IMR-90 (cell line): Measurements from ENCODE around the gene EDIL3. TPM values are rescaled to one million over a fixed set of nuclear protein-coding genes. Genes with fewer than 3 reads are reported as not detected.

Source experiments
- ATAC-seq: fragments of 200-7000 bp; cut with Tn5 transposase; 2 replicates; pipeline ENCODE4 v1.9.1; 2020; ENCODE audit warnings: low read depth, mild to moderate bottlenecking, moderate library complexity
- Bru-seq: library from RNA; stranded (reverse); fragments of 400-500 nt; gene quantifications from one replicate; lab custom pipeline; 2021; lab: Mats Ljungman, UMichigan
- BruChase-seq, 2 experiments: library from RNA; stranded (reverse); fragments of 400-500 nt; gene quantifications; one replicate each; lab custom pipeline; 2021; lab: Mats Ljungman, UMichigan
- BruUV-seq: library from RNA; stranded (reverse); fragments of 400-500 nt; replicated peaks from 2 replicates; lab custom pipeline; 2021; lab: Mats Ljungman, UMichigan
- CTCF ChIA-PET: fragments of 300-600 bp; formaldehyde crosslinking; extraction: SDS; loops from one replicate; lab custom pipeline; 2021; ENCODE audit warnings: antibody characterized with exemption; lab: Yijun Ruan, JAX
- POLR2A ChIA-PET: fragments of 300-600 bp; sonication (Branson Sonifier 250); formaldehyde crosslinking; loops from one replicate; lab custom pipeline; 2022; ENCODE audit warnings: antibody characterized with exemption; ENCODE audit not compliant: unreplicated experiment; lab: Charles Lee
- DNase-seq: peaks from one replicate; pipeline ENCODE4 v3.0.0; 2013
- H2AFZ ChIP-seq: replicated peaks from 2 replicates; pipeline ENCODE3; 2013; ENCODE audit warnings: low read length, mild to moderate bottlenecking; ENCODE audit not compliant: poor library complexity
- H2AK5ac ChIP-seq: 2 replicates; pipeline ENCODE4 v1.6.1; 2013; ENCODE audit warnings: low read depth, low read length, inconsistent platforms
- H2AK9ac ChIP-seq: replicated peaks from 2 replicates; pipeline ENCODE3; 2013; ENCODE audit warnings: mild to moderate bottlenecking, low read depth, low read length, moderate library complexity; ENCODE audit not compliant: poor library complexity
- H2BK120ac ChIP-seq: 2 replicates; pipeline ENCODE4 v1.6.1; 2013; ENCODE audit warnings: low read depth, low read length, inconsistent platforms
- H2BK15ac ChIP-seq: 3 replicates; pipeline ENCODE4 v1.6.1; 2013; ENCODE audit warnings: low read depth, low read length, inconsistent platforms
- H2BK20ac ChIP-seq: 2 replicates; pipeline ENCODE4 v1.6.1; 2013; ENCODE audit warnings: low read depth, mild to moderate bottlenecking, inconsistent platforms, low read length, moderate library complexity
- H2BK5ac ChIP-seq: 2 replicates; pipeline ENCODE4 v1.6.1; 2013; ENCODE audit warnings: mild to moderate bottlenecking, low read depth, low read length, inconsistent platforms; ENCODE audit not compliant: poor library complexity, severe bottlenecking
- H3K14ac ChIP-seq: replicated peaks from 2 replicates; pipeline ENCODE4 v1.6.1; 2013; ENCODE audit warnings: low read depth, low read length, inconsistent platforms
- H3K18ac ChIP-seq: 2 replicates; pipeline ENCODE4 v1.6.1; 2013; ENCODE audit warnings: low read depth, low read length, control low read depth
- H3K23ac ChIP-seq: 2 replicates; pipeline ENCODE4 v1.6.1; 2013; ENCODE audit warnings: low read depth, low read length, inconsistent platforms
- H3K27ac ChIP-seq: 2 replicates; pipeline ENCODE4 v1.5.1; 2013; ENCODE audit warnings: mild to moderate bottlenecking, control low read depth, low read length; ENCODE audit not compliant: insufficient read depth
- H3K27me3 ChIP-seq: 2 replicates; pipeline ENCODE4 v1.6.1; 2013; ENCODE audit warnings: low read length; ENCODE audit not compliant: control insufficient read depth, insufficient read depth
- H3K36me3 ChIP-seq: 2 replicates; pipeline ENCODE4 v1.6.1; 2013; ENCODE audit warnings: low read length, mixed read lengths; ENCODE audit not compliant: control insufficient read depth, insufficient read depth
- H3K4ac ChIP-seq: 2 replicates; pipeline ENCODE4 v1.6.1; 2013; ENCODE audit warnings: low read depth, low read length, inconsistent platforms
- H3K4me1 ChIP-seq: 2 replicates; pipeline ENCODE4 v1.6.1; 2013; ENCODE audit warnings: low read length, mixed read lengths; ENCODE audit not compliant: control insufficient read depth, insufficient read depth
- H3K4me2 ChIP-seq: 2 replicates; pipeline ENCODE4 v1.6.1; 2013; ENCODE audit warnings: low read depth, mild to moderate bottlenecking, control low read depth, low read length, moderate library complexity
- H3K4me3 ChIP-seq: 2 replicates; pipeline ENCODE4 v1.5.1; 2013; ENCODE audit warnings: low read depth, mild to moderate bottlenecking, control low read depth, low read length, moderate library complexity; ENCODE audit not compliant: insufficient read depth
- H3K56ac ChIP-seq: 2 replicates; pipeline ENCODE4 v1.6.1; 2013; ENCODE audit warnings: low read length, inconsistent platforms; ENCODE audit not compliant: insufficient read depth; ENCODE audit errors: extremely low read depth
- H3K79me1 ChIP-seq, 2 experiments: 2 replicates each; pipeline ENCODE4 v1.6.1; 2013; ENCODE audit warnings: low read length in 2 of 2, inconsistent platforms in 1 of 2, low read depth in 1 of 2
- H3K9ac ChIP-seq: 2 replicates; pipeline ENCODE4 v1.6.1; 2013; ENCODE audit warnings: low read depth, low read length, control low read depth
- H3K9me1 ChIP-seq: 2 replicates; pipeline ENCODE4 v1.6.1; 2013; ENCODE audit warnings: low read length, inconsistent platforms; ENCODE audit not compliant: insufficient read depth
- H3K9me3 ChIP-seq: 2 replicates; pipeline ENCODE4 v1.6.1; 2013; ENCODE audit warnings: low read length; ENCODE audit not compliant: control insufficient read depth, insufficient read depth
- H4K20me1 ChIP-seq: 2 replicates; pipeline ENCODE4 v1.6.1; 2013; ENCODE audit warnings: low read length, inconsistent platforms; ENCODE audit not compliant: insufficient read depth
- H4K5ac ChIP-seq: 2 replicates; pipeline ENCODE4 v1.6.1; 2013; ENCODE audit warnings: mild to moderate bottlenecking, low read depth, low read length, control low read depth
- H4K8ac ChIP-seq, 2 experiments: 2 replicates each; pipeline ENCODE4 v1.6.1; 2013; ENCODE audit warnings: low read depth in 2 of 2, low read length in 2 of 2, control low read depth in 1 of 2, inconsistent platforms in 1 of 2
- H4K91ac ChIP-seq: 2 replicates; pipeline ENCODE4 v1.6.1; 2013; ENCODE audit warnings: low read depth, low read length, inconsistent platforms; ENCODE audit not compliant: insufficient read depth
- BHLHE40 ChIP-seq: fragments of 150-350 bp; IDR thresholded peaks from 2 replicates; pipeline ENCODE4 v1.6.1; 2016; ENCODE audit warnings: mild to moderate bottlenecking, low read depth, low read length
- CEBPB ChIP-seq: IDR thresholded peaks from 2 replicates; pipeline ENCODE4 v1.6.1; 2012; ENCODE audit warnings: low read depth, low read length, improper control_type of control experiment
- CTCF ChIP-seq: conservative IDR thresholded peaks from 2 replicates; pipeline ENCODE4 v1.5.1; 2012; ENCODE audit warnings: mild to moderate bottlenecking, low read depth, low read length, improper control_type of control experiment
- MAFK ChIP-seq: IDR thresholded peaks from 2 replicates; pipeline ENCODE4 v1.6.1; 2012; ENCODE audit warnings: low read depth, low read length, improper control_type of control experiment
- MAZ ChIP-seq: IDR thresholded peaks from 2 replicates; pipeline ENCODE4 v1.6.1; 2012; ENCODE audit warnings: low read depth, mild to moderate bottlenecking, low read length, improper control_type of control experiment, moderate library complexity, borderline replicate concordance
- POLR2A ChIP-seq: IDR thresholded peaks from 2 replicates; pipeline ENCODE4 v1.6.1; 2012; ENCODE audit warnings: mild to moderate bottlenecking, low read depth, low read length
- RAD21 ChIP-seq: IDR thresholded peaks from 2 replicates; pipeline ENCODE4 v1.6.1; 2012; ENCODE audit warnings: low read length, improper control_type of control experiment
- SMC3 ChIP-seq: fragments of 150-350 bp; IDR thresholded peaks from 2 replicates; pipeline ENCODE4 v1.6.1; 2016; ENCODE audit warnings: low read depth, mild to moderate bottlenecking, antibody characterized with exemption, low read length, moderate library complexity
- USF2 ChIP-seq: fragments of 150-350 bp; IDR thresholded peaks from 2 replicates; pipeline ENCODE4 v1.6.1; 2017; ENCODE audit warnings: mild to moderate bottlenecking, antibody characterized with exemption, low read length, low read depth
- WGBS, 2 experiments: methylation state at CpG; one replicate each; pipeline versions ENCODE4 v1.1.5 to v1.1.7; 2013; ENCODE audit warnings: missing lambda C conversion rate in 2 of 2; ENCODE audit not compliant: insufficient read length in 1 of 2; ENCODE audit errors: extremely low coverage in 2 of 2; 5-methylcytosine and 5-hydroxymethylcytosine counted together
- dilution Hi-C: fragments of 300-500 bp; cut with HindIII; formaldehyde crosslinking; loops from one replicate; pipeline ENCODE4 v1.14.3; 2018; ENCODE audit warnings: low sequenced_read_pairs; ENCODE audit not compliant: unreplicated experiment
- in situ Hi-C: fragments of 300-500 bp; cut with MboI; formaldehyde crosslinking; loops from 3 replicates; pipeline ENCODE4 v1.14.3; 2019; ENCODE audit warnings: low sequenced_read_pairs, inconsistent platforms, mixed read lengths
- intact Hi-C: fragments of 100-400 bp; cut with micrococcal nuclease; formaldehyde crosslinking; loops from 2 replicates; pipeline ENCODE4 v1.10.0; 2022
- long read RNA-seq: library from polyadenylated mRNA; unstranded; transcript quantifications from one replicate; pipeline ENCODE4 v2.0.0, GENCODE V29; 2021; ENCODE audit not compliant: unreplicated experiment
- polyA plus RNA-seq, 3 experiments: library from polyadenylated mRNA; depleted of rRNA; stranded (reverse); fragments of >200 nt; gene quantifications; 2 replicates each; pipeline ENCODE4 v1.2.3, GENCODE V29; 2012; ENCODE audit warnings: low replicate concordance in 1 of 3
- total RNA-seq: library from RNA; depleted of rRNA; stranded (reverse); fragments of >200 nt; gene quantifications from 2 replicates; pipeline ENCODE4 v1.2.3, GENCODE V29; 2012; rRNA removed

The EDIL3 gene, protein sequence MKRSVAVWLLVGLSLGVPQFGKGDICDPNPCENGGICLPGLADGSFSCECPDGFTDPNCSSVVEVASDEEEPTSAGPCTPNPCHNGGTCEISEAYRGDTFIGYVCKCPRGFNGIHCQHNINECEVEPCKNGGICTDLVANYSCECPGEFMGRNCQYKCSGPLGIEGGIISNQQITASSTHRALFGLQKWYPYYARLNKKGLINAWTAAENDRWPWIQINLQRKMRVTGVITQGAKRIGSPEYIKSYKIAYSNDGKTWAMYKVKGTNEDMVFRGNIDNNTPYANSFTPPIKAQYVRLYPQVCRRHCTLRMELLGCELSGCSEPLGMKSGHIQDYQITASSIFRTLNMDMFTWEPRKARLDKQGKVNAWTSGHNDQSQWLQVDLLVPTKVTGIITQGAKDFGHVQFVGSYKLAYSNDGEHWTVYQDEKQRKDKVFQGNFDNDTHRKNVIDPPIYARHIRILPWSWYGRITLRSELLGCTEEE
- total RNA-seq, result 82.8 and 101 TPM in 2 replicates
- polyA plus RNA-seq (2012; rRNA removed), result 43.7 and 55.5 TPM in 2 replicates
- 10.6 and 11.1 TPM in 2 replicates for polyA plus RNA-seq (2012; cell fraction: cytosol; rRNA removed)
- 3.3 and 17.7 TPM in 2 replicates for polyA plus RNA-seq (2012; cell fraction: nucleus; rRNA removed; ENCODE audit: low replicate concordance)
- percentile 78 among the genes with signal in this experiment for Bru-seq, nascent RNA
- percentile 53 among the genes with signal in this experiment for BruChase-seq, experiment 1, labeled RNA remaining after a 6-hour chase
- percentile 59 among the genes with signal in this experiment for BruChase-seq, experiment 2, labeled RNA remaining after a 2-hour chase
- long read RNA-seq, full-length matches to known transcripts, result 63 of 107 reads
- long read RNA-seq, partial matches to known transcripts, result 26 of 107 reads
- long read RNA-seq, other reads (novel, unspliced or antisense), result 18 of 107 reads

DNA sequence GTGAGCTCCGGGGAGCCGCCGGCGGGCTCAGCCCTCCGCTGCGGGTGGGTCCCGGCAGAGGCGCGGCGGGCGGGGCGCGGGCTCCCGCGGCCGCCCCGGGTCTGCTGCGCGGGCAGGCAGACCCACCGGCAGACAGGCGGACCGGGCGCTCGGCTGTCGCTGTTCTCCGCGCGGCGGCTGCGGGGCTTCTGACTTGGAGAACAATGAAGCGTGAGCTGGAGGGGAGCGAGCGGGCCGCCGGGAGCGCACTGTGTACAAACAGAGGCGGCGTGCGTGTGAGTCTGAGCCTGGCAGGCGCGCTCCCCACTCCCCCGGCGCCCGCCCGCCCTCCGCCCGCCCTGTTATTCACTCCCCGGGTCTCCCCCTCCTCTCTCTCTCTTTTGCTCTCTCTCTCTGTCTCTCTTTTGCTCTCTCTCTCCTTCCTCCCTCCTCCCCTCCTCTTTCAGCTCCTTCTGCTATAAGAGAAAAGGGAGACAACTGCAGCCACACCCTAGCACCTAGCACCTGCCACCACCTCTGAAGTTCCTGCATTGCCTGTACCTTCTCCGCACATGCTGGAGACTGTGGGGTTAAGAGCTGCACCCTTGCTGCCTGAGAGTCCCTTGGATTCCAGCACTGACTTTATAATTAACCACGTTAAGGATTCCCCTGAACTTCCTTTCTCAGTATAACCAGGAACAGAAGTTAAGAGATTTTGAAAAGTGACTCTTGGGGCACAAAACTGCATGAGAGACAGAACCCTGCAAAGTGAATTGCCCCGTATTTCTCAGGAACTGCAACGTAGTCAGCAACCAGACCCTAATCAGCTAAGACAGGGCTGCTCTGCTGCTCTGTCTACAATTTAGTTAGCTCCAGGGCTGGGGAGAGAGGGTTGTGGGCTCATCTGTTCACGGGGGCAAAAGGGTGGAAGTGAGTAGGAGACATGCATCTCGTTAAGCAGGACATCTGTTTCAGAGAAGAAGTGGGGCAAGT is at the start of gene EDIL3:
Gene EDIL3 (minus strand): TSS at position 277 of the 972 bp plus-strand sequence. CDS start 506 bp downstream, outside the sequence.
- CTCF ChIA-PET, result interaction anchor here (0.6 kb wide), 1 partner anchor 199 kb away, joined by 3 read pairs; no protein-coding TSS in a partner anchor
- no peaks in the 10 kb centered on the region for H3K36me3 ChIP-seq
- POLR2A ChIA-PET, result interaction anchor here (0.7 kb wide), 1 partner anchor 54 kb away, joined by 5 read pairs; no protein-coding TSS in a partner anchor
- H4K91ac ChIP-seq, result peak within 1 kb of the TSS; percentile 94
- peak within 1 kb of the TSS; percentile 76 for H3K18ac ChIP-seq
- H4K20me1 ChIP-seq, result no peaks in the 10 kb centered on the region
- peak within 1 kb of the TSS; percentile 63 for H2BK20ac ChIP-seq
- peak within 1 kb of the TSS; percentile 82 for H3K9ac ChIP-seq
- no peaks in the 10 kb centered on the region for H3K27me3 ChIP-seq
- H3K4ac ChIP-seq, result peak within 1 kb of the TSS; percentile 92
- peak within 1 kb of the TSS; percentile 72; the same call in 1 of the 2 replicates for H4K5ac ChIP-seq
- peak within 1 kb of the TSS; percentile 87 for H3K14ac ChIP-seq
- peak within 1 kb of the TSS; percentile 64 for H2AK5ac ChIP-seq
- intact Hi-C loops (loop anchor here (5.0 to 10.0 kb wide), 3 partner anchors 128 to 370 kb away; no protein-coding TSS in a partner anchor), dilution Hi-C loops (no loop called here), in situ Hi-C loops (no loop called here)
- no peaks in the 10 kb centered on the region for H3K9me1 ChIP-seq
- H3K4me1 ChIP-seq, result peaks cover 3% of the 10 kb centered on the region
- peak within 1 kb of the TSS; percentile 92 for H3K4me3 ChIP-seq
- peak; percentile 59 for DNase-seq
- H3K4me2 ChIP-seq, result peak within 1 kb of the TSS; percentile 100
- H3K23ac ChIP-seq, result peak within 1 kb of the TSS; percentile 81
- peak within 1 kb of the TSS; percentile 87 for H3K27ac ChIP-seq
- WGBS, 2 experiments, result 9% methylated on average over 3 of the region's 54 CpGs; no CpG with 5 or more reads in 1 of the 2 experiments
- H3K9me3 ChIP-seq, result no peaks in the 10 kb centered on the region
- H3K79me1 ChIP-seq, result peaks cover 10 to 24% of the 10 kb centered on the region in 2 experiments
- H2BK5ac ChIP-seq, result peak within 1 kb of the TSS; percentile 94
- peak; percentile 38 for ATAC-seq
- H3K56ac ChIP-seq, result peak within 1 kb of the TSS; percentile 90
- H2AK9ac ChIP-seq, result peak within 1 kb of the TSS; percentile 89
- H4K8ac ChIP-seq, result peak within 1 kb of the TSS; percentile 55 to 85
- peak within 1 kb of the TSS; percentile 60; the same call in 2 of the 3 replicates for H2BK15ac ChIP-seq
- peak within 1 kb of the TSS; percentile 96 for H2AFZ ChIP-seq
- BruUV-seq, result TSS peak; percentile 93
- peak within 1 kb of the TSS; percentile 82 for H2BK120ac ChIP-seq
- TF ChIP-seq MAZ (no peak), USF2 (no peak), BHLHE40 (no peak), SMC3 (no peak), MAFK (no peak), CTCF (no peak), CEBPB (no peak), RAD21 (0 out of 2 replicates have a peak, but pooled peaks have one; percentile 2), POLR2A (peak; percentile 45; the same call in 1 of the 2 replicates)
